RWPE2 (cell line): ENCODE results near the gene TMC3.

Experiments used
- ATAC-seq: fragments of 200-7000 bp; cut with Tn5 transposase; 3 replicates; pipeline ENCODE4 v1.9.1; 2021; ENCODE audit warnings: low read depth
- DNase-seq: peaks from one replicate; pipeline ENCODE4 v3.0.0-alpha.2; 2020; ENCODE audit warnings: low spot score
- H3K27ac ChIP-seq: fragments of 450-650 bp; 2 replicates; pipeline ENCODE4 v1.5.1; 2017; ENCODE audit warnings: mild to moderate bottlenecking; ENCODE audit not compliant: poor library complexity, severe bottlenecking
- H3K27me3 ChIP-seq: fragments of 250-450 bp; sonication (Bioruptor Pico); 2 replicates; pipeline ENCODE4 v1.5.1; 2021; ENCODE audit warnings: mild to moderate bottlenecking, moderate library complexity; ENCODE audit not compliant: insufficient read depth, poor library complexity, severe bottlenecking
- H3K36me3 ChIP-seq: fragments of 250-450 bp; sonication (Bioruptor Pico); 2 replicates; pipeline ENCODE4 v1.5.1; 2020; ENCODE audit warnings: low read depth, mild to moderate bottlenecking, moderate library complexity
- H3K4me1 ChIP-seq: fragments of 250-450 bp; sonication (Bioruptor Pico); 2 replicates; pipeline ENCODE4 v1.5.1; 2021; ENCODE audit warnings: mild to moderate bottlenecking, moderate library complexity; ENCODE audit not compliant: insufficient read depth, poor library complexity, severe bottlenecking
- H3K4me3 ChIP-seq: fragments of 250-450 bp; sonication (Bioruptor Pico); 2 replicates; pipeline ENCODE4 v1.5.1; 2021; ENCODE audit warnings: mild to moderate bottlenecking, moderate library complexity; ENCODE audit not compliant: severe bottlenecking
- H3K9me3 ChIP-seq: fragments of 250-450 bp; sonication (Bioruptor Pico); 2 replicates; pipeline ENCODE4 v1.5.1; 2021; ENCODE audit warnings: mild to moderate bottlenecking, moderate library complexity; ENCODE audit not compliant: severe bottlenecking
- TF ChIP-seq, protein P1 (sequence below): fragments of 450-650 bp; IDR thresholded peaks from one replicate; pipeline ENCODE4 v1.5.1; 2017; ENCODE audit warnings: mild to moderate bottlenecking, moderate library complexity; ENCODE audit not compliant: poor library complexity, severe bottlenecking

TMC3 gene

DNA sequence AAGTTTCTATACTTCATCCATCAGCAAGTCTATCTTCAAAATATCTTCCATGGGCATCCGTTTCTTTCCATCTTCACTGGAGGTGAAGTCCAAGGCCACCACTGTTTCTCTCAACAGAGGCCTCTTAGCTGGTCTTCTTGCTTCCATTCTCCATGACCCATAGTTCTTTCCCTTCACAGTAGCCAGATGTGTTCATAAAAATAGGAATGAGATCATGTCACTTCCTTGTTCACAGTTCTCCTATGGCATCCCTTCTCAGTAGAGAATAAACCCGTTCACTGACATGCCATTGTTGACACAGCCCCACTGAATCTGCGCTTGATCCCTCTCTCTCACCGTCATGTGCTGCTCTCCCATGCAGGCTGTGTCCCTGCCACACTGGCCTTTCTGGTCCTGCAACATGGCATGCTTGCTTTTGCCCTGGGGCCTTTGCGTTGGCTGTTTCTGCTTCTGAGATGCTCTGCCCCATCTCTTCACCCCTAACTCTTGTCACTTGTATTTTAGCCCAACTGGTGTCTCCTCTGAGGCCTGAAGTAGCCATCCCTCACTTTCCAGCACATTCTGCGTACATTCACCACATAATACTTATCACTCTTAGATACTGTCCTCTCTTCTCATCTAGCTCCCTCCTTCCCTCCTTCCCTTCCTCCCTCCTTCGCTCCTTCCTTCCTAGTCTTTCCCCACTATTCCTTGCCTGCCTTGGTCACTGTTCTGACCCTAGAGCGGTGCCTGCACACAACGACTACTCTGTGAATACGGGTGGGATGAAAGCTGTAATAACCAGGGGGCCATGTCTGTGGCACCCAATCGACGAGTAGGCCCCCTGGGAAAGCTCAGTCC lies 92.0 kb downstream of the TMC3 start:
- Histone ChIP-seq H3K27me3 (no peaks in the 10 kb centered on the region), H3K9me3 (no peaks in the 10 kb centered on the region), H3K36me3 (no peaks in the 10 kb centered on the region), H3K4me3 (no peak overlapping the region), H3K4me1 (peaks cover 11% of the 10 kb centered on the region), H3K27ac (no peak overlapping the region)
- peak; percentile 30 for DNase-seq
- ATAC-seq, result no peak
- TF ChIP-seq, protein P1, sequence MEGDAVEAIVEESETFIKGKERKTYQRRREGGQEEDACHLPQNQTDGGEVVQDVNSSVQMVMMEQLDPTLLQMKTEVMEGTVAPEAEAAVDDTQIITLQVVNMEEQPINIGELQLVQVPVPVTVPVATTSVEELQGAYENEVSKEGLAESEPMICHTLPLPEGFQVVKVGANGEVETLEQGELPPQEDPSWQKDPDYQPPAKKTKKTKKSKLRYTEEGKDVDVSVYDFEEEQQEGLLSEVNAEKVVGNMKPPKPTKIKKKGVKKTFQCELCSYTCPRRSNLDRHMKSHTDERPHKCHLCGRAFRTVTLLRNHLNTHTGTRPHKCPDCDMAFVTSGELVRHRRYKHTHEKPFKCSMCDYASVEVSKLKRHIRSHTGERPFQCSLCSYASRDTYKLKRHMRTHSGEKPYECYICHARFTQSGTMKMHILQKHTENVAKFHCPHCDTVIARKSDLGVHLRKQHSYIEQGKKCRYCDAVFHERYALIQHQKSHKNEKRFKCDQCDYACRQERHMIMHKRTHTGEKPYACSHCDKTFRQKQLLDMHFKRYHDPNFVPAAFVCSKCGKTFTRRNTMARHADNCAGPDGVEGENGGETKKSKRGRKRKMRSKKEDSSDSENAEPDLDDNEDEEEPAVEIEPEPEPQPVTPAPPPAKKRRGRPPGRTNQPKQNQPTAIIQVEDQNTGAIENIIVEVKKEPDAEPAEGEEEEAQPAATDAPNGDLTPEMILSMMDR, result no peak

DNA sequence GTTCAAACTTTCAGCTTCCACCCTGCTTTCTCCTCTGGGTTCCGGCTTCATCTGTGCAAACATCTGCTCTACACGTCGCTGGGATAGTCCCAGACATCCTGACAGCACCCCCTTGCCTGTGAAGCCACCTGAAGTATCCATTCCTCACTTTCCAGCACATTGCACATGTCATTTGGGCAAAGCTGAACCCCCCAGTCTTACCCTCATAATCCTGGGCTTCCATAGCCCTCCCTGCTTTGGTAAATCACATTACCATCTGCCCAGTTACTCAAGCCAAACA lies 92.6 kb downstream of the TMC3 start:
- TF ChIP-seq, protein P1, result no peak
- no peaks in the 10 kb centered on the region for H3K9me3 ChIP-seq
- H3K36me3 ChIP-seq, result no peaks in the 10 kb centered on the region
- ATAC-seq, result no peak
- peaks cover 11% of the 10 kb centered on the region for H3K4me1 ChIP-seq
- no peaks in the 10 kb centered on the region for H3K27me3 ChIP-seq
- H3K27ac ChIP-seq, result no peak overlapping the region
- no peak overlapping the region for H3K4me3 ChIP-seq
- no peak for DNase-seq
